Measurements from ENCODE around the gene CPAMD8.

- peak in 1 of 6 experiments; percentile 21 for TF ChIP-seq CTCF (IDR thresholded peaks at IDR 0.05)
- no peak for TF ChIP-seq POLR2A (IDR thresholded peaks at IDR 0.05)
Measured at GRCh38 chr19:16969135-16969534, 57.5 kb downstream of the CPAMD8 start.

Measured in adrenal gland (tissue), 5 donors.